Measurements from ENCODE around the gene FAAH. TPM values are rescaled to one million over a fixed set of nuclear protein-coding genes. Genes with fewer than 3 reads are reported as not detected.

Gene FAAH
- total and polyA plus RNA-seq, 10 of the 15 experiments (the other 5 are each of a cell fraction or from before 2014, with no cell fraction given): 0.07 to 2.5 (median 0.64) TPM; not detected in 1

DNA sequence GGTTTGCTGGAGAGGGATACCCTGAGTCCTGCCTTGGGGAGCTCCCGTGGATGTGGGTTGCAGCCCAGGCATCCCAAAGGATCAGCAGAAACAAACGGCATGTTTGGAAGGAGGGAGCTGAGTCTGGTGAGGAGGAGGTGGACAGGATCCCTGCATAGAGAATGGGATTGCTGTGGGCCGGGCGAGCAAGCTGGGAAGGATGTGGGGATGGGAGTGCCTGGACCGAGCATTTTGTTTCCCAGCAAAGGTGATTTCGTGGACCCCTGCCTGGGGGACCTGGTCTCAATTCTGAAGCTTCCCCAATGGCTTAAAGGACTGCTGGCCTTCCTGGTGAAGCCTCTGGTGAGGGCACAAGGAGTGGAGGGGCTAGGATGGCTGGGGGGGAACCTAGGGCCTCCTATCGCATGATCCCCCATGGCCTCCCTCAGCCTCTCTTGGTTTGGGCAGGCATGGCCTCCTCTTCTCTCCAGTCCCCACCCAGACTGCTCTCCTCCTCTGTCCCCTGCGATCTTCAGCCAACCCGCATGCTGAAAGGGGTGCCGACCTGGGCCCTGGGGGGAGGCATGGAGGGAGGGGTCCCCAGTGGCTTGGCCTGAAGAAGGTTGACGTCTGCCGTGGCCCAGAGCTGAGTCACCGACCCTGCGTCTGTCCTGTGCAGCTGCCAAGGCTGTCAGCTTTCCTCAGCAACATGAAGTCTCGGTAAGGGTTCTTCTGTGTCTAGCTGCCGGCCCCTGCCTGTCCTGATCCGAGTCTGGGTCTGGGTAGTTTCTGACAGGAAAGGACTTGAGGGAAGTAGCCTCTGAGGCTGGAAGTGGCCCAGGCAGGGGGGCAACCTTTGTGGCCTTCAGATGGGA is 16.3 kb downstream of the FAAH start:
- H3K4me3 ChIP-seq: no peak overlapping the region
- FAIRE-seq (no peak), DNase-seq (ENCODE audit: low read depth, low spot score) (no peak), ATAC-seq (no peak)
- no peak overlapping the region for H3K9ac ChIP-seq (ENCODE audit: control insufficient read depth, insufficient read depth, low read length)
- no peaks in the 10 kb centered on the region for H3K4me1 ChIP-seq (ENCODE audit: control insufficient read depth, insufficient read depth, low read length)
- BruUV-seq (replicated peaks): no TSS peak
- no peak overlapping the region for H2AFZ ChIP-seq (ENCODE audit: control insufficient read depth, low read depth, low read length)
- RAD21 ChIA-PET (ENCODE audit: unreplicated experiment): interaction anchor here (0.5 to 1.1 kb wide), 2 partner anchors 36 to 327 kb away, joined by 3 to 4 read pairs; no protein-coding TSS in a partner anchor
- no peak overlapping the region for H3K27ac ChIP-seq (ENCODE audit: control insufficient read depth, insufficient read depth)
- H3K4me2 ChIP-seq (ENCODE audit: control insufficient read depth, insufficient read depth): no peak overlapping the region
- POLR2A ChIA-PET: interaction anchor here (0.5 kb wide), 1 partner anchor 312 kb away, joined by 4 read pairs; no protein-coding TSS in a partner anchor
- CTCF ChIA-PET: interaction anchor here (0.6 to 1.5 kb wide), 3 partner anchors 12 to 117 kb away, joined by 3 to 6 read pairs (median 3); no protein-coding TSS in a partner anchor
- 43% methylated on average over 17 of the region's 17 CpGs for WGBS (ENCODE audit: insufficient coverage, insufficient replicate concordance, low lambda C conversion rate, missing lambda C conversion rate)
- SMC1A ChIA-PET (ENCODE audit: uncharacterized antibody, unreplicated experiment): no interaction called here
- no peaks in the 10 kb centered on the region; the same call in 2 of the 3 replicates for H3K9me3 ChIP-seq (replicated peaks; ENCODE audit: control insufficient read depth, insufficient read depth, low read length)
- H4K20me1 ChIP-seq (ENCODE audit: control insufficient read depth, insufficient read depth): no peaks in the 10 kb centered on the region
- H3K36me3 ChIP-seq (ENCODE audit: control insufficient read depth in 2 of 2, insufficient read depth in 2 of 2, low read length in 1 of 2): no peaks in the 10 kb centered on the region
- H3K79me2 ChIP-seq (ENCODE audit: control insufficient read depth, insufficient read depth, low read length): no peaks in the 10 kb centered on the region
- intact Hi-C loops (cut with micrococcal nuclease; ENCODE audit: unreplicated experiment) (no loop called here), in situ Hi-C loops (cut with MboI) (no loop called here)
- H3K27me3 ChIP-seq (replicated peaks in 1 of 2; ENCODE audit: control insufficient read depth in 2 of 2, insufficient read depth in 2 of 2, low read length in 1 of 2): no peaks in the 10 kb centered on the region
- TF ChIP-seq NRF1 (conservative IDR thresholded peaks at IDR 0.05; ENCODE audit: low read depth, low read length) (no peak), POLR2AphosphoS5 (IDR thresholded peaks at IDR 0.05; ENCODE audit: low read length) (no peak), ZNF687 (IDR thresholded peaks at IDR 0.05) (no peak), CUX1 (IDR thresholded peaks at IDR 0.05; ENCODE audit: insufficient replicate concordance, low read depth, low read length) (no peak), MYC (IDR thresholded peaks at IDR 0.05; ENCODE audit: insufficient read depth, insufficient read length, insufficient replicate concordance, low read length, severe bottlenecking) (no peak), IKZF1 (conservative IDR thresholded peaks at IDR 0.05) (no peak), SMAD1 (IDR thresholded peaks at IDR 0.05; ENCODE audit: low read depth, partially characterized antibody) (no peak), EZH2 (IDR thresholded peaks at IDR 0.05; ENCODE audit: borderline replicate concordance, control insufficient read depth, low read depth, low read length) (no peak), TCF3 (IDR thresholded peaks at IDR 0.05; ENCODE audit: borderline replicate concordance, insufficient read depth, low read depth, low read length) (no peak)
- TF ChIP-seq, protein P1, sequence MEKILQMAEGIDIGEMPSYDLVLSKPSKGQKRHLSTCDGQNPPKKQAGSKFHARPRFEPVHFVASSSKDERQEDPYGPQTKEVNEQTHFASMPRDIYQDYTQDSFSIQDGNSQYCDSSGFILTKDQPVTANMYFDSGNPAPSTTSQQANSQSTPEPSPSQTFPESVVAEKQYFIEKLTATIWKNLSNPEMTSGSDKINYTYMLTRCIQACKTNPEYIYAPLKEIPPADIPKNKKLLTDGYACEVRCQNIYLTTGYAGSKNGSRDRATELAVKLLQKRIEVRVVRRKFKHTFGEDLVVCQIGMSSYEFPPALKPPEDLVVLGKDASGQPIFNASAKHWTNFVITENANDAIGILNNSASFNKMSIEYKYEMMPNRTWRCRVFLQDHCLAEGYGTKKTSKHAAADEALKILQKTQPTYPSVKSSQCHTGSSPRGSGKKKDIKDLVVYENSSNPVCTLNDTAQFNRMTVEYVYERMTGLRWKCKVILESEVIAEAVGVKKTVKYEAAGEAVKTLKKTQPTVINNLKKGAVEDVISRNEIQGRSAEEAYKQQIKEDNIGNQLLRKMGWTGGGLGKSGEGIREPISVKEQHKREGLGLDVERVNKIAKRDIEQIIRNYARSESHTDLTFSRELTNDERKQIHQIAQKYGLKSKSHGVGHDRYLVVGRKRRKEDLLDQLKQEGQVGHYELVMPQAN (conservative IDR thresholded peaks at IDR 0.05): no peak
